Fibroblast of skin of left quadriceps (primary cell): ENCODE data around the gene KIAA0232.
"Not testable (repeated sequence)": the region's sequence is repeated elsewhere in the genome, so short reads cannot be mapped to it uniquely, and the experiment has no call there.

Experiments used
- DNase-seq, 2 experiments: peaks; one replicate each; pipeline ENCODE4 v3.0.0-alpha.2; 2013; ENCODE audit warnings: low read depth in 2 of 2

Gene KIAA0232

DNA sequence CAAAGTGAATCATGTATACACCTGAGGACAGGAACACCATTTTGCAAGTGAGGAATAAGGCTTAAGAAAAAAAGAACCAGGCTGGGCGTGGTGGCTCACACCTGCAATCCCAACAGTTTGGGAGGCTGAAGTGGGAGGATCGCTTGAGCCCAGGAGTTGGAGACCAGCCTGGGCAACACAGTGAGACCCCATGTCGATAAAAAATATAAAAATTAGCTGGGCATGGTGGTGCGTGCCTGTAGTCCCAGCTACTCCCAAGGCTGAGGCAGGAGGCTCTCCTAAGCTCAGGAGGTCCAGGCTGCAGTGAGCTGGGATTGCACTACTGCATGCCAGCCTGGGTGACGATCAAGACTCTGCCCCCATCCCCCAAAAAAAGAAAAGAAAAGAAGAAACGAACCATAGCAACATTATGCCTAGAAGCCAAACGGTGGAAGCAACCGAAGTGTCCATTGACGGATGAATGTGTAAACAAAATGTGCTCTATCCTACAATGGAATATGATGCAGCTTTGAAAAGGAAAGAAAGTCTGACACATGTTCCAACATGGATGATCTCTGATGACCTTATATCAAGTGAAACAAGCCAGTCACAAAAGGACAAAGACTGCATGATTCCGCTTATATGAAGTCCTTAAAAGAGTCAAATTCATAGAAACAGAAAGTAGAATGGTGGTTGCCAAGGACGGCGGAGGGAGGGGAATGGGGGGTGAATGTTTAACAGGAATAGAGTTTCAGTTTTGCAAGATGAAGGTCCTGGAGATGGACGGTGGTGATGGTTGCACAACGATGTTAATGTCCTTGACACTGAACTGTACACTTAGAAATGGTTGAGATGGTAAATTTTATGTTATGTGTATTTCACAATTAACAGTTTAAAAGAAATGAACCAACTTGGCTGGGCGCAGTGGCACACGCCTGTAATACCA is 8.6 kb upstream of the KIAA0232 start:
- no peak for DNase-seq

DNA sequence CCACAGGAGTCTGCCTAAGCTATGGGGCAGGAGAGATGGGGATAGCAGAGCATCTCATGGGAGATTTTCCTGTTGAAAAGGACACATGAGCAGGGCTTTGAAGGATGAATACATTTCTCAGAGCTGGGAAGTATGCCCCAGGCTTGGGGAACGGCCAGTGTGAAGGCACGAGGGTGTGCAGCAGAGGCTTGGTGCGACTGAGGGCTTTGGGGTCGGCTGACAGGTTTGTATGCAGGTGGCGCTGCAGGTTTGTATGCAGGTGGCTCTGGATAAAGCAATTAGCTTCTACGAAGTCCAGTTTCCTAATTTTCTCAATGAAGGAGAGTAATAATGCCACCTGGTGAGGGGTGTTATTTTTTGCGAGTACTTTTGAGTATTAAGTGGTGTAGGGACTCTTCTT is 6.8 kb upstream of the KIAA0232 start:
- no peak for DNase-seq

DNA sequence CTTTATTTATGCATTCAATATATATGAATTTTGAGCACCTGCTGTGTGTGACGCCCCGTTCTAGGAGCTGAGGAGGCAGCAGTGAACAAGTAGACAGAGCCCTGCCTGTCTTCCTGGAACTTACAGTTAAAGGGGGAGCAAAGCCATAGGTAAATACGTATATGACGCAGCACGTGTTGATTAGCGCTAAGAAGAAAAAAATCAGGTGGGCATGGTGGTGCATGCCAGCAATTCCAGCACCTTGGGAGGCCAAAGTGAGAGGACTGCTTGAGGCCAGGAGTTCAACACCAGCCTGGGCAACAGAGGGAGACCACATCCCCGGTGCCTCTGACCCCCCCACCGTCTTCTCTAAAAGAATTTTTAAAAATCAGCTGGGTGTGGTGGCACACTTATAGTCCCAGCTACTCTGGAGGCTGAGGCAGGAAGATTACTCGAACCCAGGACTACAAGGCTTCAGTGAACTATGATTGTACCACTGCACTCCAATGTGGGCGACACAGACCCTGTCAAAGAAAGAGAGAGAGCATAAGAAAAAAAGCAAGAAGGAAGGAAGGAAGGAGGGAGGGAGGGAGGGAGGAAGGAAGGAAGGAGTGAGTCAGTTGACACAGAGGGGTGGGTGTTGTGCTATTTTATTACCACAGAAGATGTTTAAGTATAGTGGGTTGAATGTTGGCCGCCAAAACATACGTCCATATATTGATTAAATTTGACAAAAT is 5.4 kb upstream of the KIAA0232 start:
- no peak for DNase-seq

DNA sequence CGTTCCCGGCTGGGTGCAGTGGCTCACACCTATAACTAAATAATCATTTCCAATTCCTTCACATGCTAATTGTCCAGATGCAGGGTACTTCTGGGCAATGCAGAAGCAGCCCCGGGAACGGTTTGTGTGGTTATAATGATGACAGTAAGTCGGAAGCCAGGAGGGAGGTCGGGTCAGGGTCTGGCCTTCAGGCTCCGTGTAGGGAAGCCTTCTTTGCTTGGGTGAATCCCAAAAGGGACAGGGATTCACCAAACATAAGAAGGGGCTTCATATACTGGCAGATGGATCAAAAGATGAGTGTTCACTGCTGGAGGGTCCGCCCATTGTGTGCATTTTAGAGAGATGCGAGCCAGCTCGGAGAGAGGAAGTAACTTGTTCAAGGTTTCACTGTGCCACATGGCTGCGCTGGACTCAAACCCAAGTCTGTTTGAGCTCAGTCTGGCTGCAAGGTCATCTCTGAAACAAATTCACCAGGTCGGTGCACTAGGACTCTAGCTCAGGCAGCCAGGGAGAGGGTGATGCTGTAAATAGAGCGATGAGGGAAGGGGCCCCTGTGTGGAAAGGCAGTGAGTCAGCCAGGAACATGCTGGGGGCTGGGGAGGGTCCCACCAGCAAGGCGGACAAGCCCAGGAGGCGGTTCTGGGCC is 4.8 kb upstream of the KIAA0232 start:
- no peak for DNase-seq

DNA sequence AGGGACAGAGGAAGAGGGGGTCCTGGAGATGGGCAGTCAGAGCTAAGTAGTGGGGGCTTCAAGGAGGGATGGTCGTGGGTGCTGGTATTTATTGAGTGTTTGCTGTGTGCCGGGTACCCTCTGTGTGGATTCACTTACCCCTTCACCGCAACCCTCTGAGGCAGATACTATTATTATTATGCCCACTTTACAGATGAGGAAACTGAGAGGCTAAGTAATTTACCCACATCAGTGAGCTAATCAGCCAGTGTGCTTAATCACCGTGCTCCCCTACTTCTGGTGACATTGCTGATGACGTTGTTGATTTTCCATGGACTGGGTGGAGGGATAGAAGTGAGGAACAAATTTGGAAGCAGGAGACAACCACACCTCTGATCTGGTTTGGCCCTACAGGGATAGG is 4.1 kb upstream of the KIAA0232 start:
- no peak for DNase-seq

DNA sequence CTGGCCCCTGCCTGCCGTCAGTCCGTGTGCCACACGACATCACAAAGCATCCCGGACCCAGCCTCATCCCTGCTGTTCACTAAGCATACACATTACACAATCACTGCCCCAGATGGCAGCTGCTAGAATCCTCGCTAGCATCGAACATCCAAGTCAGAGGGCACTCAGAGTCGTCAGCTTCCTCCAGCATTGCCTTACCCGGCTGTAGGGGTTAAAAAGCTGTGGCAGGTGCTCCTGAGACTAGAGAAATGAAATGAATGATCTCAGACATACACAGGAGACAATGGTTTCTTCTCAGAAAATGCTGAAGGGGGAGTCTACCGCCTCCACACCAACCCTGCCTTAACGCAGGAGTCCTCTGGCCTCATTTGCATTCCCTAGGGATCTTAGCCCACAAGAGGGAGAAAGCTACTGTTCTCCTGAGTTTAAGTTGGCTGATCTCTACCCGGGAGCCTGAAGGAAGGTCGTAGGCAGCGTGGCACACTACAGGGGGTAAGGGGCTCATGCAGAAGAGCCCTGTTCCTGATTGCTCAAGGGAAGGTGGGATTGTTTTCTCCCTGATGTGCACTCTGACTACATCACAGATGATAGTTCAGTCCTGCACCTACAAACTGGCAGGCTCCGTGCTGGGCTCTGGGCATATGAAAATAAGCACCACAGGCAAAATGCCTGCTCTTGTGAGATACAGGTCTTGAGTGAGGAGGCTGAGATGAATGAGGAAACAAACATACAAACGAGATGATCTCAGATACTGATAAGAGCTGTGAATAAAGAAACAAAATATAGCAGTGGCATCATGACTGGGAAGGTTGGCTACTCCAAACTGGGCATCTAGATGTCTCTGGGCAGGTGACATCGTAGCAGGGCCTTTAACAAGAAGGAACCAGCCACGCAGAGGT is 2.6 kb upstream of the KIAA0232 start:
- DNase-seq: no peak

DNA sequence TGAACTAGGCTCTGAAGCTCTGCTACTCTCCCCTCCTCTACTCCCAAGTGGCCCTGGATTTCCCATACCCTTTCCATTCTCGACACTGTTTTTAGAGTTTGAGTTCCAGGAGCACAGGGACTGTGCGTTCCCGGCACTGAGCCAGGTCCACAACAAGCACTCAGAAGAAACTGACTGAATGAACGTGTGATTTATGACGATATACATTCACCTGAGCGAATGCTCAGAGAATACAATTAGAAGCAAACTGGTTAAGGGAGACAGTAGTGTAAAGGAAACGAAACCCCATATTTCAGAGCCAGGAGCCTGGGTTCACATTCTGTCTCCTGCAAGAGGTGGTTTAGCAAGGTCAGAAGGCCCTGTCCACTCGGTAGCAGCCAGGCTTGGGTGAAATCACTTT is 1.4 kb upstream of the KIAA0232 start:
- no peak for DNase-seq

DNA sequence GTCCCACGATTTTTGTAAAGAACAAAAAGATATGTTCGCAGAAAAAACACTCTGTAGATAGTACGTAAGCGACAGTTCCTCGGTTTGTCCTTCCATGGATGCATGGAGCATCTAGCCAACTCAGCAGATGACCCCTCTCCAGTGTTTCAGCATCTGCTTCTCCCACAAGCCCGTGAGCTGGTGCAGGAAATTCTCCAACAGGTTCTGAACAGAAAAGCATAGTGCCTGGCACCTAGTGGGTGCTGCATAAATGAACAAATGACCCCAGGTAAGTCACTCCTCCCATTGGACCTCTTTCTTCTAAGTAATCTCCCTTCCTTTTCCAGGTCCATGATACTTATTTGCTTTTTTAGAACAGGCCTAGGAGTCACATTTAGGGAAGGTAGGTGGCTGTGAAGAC is 966 bp upstream of the KIAA0232 start:
- DNase-seq: no peak

DNA sequence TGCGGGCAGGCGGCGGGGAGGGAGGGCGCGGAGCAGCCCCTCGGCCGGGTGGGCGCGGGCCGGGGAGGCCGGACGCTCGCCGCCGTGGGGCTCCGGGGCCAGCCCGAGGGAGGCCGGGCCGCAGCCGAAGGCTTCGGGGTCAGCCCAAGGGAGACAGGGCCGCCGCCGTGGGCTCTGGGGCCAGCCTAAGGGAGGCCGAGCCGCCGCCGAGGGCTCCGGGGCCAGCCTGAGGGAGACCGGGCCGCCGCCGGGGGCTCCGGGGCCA is 251 bp downstream of the KIAA0232 start:
- no peak for DNase-seq

DNA sequence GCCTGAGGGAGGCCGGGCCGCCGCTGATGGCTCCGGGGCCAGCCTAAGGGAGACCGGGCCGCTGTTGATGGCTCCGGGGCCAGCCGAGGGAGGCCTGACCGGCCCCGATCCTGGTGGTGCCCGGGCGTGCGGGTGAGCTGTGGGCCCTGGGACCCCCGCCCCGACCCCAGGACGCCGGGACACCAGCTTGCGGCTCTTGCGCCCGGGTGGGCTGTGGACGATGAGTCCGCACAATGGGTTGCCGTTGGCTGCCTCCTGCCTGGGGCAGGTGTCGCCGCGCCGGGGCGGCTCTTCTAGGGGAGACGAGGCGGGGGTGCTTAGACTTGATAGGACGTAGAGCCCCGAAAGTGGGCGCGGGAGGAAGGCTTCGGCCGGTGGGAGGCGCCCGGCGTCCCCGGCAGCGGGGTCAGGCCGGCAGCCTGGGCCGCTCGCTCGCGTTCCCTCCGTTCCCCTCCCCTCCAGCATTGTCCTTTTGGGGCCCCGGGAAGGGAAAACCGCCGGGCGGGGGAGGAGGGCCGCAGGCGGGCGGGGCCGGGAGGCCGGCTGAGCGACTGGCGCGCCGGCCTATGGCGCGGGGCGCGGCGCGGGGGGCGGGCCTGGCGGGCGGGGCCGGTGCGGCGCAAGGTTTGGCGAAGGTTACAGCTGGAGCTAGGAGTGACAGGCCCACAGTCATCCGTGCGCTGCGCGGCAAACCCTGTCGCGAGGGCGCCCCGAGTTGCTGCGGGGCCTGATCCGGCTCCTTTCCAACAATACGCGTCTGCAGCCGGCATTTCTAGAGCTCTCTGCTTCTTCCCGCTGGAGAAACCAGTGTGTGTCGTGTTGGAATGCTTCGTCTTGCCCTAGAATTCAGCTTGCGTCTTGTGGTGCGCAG is 819 bp downstream of the KIAA0232 start:
- peak; percentile 82 for DNase-seq

DNA sequence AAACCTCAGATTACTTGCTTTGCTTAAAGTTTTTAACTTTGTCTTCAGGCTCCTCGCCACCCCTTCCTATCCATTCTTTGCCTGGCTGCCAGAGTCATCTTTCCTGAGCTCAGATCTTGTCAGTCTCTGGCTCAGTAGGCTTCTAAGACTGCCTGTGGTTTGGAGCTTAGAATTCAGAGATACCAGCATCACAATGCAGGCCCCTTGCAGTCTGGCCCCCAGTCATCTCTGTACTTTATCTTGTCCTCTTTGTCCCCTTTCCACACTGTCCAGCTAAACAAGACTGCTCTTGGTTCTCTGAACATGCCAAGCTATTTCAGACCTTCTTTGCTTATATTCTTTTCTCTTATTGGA is 3.0 kb downstream of the KIAA0232 start:
- no peak for DNase-seq

DNA sequence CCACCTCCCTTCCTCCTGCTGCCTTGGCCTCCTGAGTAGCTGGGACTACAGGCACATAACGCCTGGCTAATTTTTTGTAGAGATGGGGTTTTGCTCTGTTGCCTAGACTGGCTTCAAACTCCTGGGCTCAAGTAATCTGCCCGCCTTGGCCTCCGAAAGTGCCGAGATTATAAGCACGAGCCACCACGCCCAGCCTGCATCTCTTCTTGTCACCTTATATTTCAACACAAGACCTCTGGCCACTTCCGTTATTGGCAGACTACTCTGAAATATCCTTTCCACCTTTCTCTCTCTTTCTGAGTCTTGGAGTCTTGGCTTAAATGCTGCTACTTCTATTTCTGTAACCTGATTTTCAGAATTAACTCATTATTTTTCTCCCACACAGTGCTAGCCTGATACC is 5.6 kb downstream of the KIAA0232 start:
- DNase-seq: no peak

DNA sequence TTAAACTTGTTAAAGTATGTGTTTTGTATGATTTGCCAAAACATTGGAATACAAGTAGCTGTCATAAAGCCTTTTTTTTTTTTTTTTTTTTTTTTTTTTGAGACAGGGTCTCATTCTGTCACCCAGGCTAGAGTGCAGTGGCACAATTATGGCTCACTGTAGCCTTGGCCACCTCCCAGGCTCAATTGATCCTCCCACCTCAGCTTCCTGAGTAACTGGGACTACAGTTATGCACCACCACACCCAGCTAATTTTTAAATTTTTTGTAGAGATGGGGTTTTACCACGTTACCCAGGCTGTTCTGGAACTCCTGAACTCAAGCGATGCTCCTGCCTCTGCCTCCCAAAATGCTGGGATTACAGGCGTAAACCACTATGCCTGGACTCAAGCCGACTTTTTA is 8.7 kb downstream of the KIAA0232 start:
- not testable (repeated sequence) for DNase-seq

DNA sequence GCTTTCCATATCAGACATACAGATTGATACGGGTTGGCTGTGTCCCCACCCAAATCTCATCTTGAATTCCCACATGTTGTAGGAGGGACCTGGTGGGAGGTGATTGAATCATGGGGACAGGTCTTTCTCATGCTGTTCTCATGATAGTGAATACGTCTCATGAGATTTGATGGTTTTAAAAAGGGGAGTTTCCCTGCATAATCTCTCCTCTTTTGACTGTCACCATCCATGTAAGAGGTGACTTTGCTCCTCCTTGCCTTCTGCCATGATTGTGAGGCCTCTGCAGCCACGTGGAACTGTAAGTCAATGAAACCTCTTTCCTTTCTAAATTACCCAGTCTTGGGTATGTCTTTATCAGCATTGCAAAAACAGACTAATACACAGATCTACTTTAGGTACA is 9.3 kb downstream of the KIAA0232 start:
- not testable (repeated sequence) for DNase-seq

DNA sequence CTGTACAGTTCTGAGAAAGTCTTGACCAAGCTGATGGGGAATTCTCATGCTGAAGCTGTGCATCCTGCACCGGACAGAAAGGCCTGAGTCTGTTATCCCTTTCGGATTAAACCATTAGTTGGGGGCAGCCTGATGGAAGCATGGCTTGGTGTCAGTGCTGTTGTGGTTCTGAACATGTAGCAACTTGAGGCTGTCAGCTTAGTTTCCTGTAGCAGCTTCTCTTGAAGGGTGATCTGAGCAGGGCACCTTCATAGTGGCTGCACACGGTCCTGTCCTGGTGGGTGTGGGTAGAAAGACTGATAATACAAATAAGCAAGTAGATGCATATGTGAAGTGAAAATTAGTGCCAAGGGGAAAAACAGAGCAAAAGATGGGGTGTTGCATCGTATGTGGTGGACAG is 11.7 kb downstream of the KIAA0232 start:
- no peak for DNase-seq

DNA sequence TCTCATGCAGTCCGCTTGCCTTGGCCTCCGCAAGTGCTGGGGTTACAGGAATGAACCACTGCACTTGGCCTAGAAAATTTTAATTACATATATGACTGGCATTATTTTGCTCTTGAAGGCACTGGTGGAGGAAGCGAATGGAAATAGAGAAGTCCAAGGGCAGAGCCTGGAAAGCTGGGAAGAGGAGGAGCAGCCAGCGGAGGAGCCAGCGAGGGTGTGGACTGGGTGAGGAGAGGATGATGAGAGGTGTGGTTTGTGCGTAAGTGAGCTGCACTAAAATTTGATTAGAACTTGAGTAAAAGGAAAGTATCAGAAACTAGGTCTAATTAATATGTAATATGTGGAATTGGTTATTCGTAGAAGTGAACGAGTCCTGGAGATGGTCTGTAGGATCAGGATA is 13.3 kb downstream of the KIAA0232 start:
- DNase-seq: no peak

DNA sequence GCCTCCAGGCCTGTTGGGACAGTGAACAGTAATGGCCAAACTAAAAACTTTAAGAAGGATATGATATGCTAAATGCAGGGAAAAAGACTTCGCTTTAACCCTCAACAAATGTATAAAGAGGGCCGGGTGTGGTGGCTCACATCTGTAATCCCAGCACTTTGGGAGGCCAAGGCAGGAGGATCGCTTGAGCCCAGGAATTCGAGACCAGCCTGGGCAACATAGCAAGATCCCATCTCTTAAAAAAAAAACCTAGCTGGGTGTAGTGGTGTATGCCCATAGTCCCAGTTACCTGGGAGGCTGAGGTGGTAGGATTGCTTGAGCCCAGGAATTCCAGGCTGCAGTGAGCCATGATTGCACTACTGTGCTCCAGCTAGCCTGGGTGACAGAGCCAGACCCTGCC is 14.8 kb downstream of the KIAA0232 start:
- DNase-seq: not testable (repeated sequence)

DNA sequence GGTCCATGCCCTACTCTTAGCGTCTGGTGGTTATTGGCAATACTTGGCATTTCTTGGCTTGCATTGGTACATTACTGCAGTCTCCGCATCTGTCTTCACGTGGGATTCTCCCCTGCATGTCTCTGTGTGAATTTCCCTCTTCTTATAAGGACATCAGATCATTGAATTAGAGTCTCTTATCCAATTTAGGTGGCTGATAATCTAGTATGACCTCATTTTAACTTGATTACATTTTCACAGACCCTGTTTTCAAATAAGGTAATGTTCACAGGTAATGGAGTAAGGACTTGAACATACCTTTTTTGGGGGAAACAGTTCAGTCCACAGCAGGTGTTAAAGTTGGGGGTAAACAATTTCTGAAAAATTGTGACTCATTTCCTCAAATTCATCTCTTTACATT is 16.6 kb downstream of the KIAA0232 start:
- DNase-seq: no peak

DNA sequence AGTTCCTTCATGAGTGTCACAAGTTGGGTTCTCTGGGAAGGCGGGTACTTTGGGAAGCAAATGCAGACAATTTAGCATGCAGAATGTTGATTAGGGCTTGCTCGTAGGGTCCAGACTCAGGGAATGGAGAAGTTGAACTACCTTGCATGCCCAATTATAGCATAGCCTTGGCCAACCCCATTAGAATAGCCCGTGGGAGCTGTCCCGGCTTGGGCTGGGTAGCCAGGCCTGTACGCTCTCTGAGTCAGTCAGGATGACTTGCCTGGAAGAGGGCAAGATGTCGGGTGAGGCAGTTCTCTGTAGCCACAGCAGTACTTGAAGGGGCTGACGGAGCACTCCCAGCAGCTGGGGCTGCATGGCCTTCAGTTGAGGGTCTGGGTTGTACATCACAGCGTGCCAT is 19.5 kb downstream of the KIAA0232 start:
- DNase-seq: no peak

DNA sequence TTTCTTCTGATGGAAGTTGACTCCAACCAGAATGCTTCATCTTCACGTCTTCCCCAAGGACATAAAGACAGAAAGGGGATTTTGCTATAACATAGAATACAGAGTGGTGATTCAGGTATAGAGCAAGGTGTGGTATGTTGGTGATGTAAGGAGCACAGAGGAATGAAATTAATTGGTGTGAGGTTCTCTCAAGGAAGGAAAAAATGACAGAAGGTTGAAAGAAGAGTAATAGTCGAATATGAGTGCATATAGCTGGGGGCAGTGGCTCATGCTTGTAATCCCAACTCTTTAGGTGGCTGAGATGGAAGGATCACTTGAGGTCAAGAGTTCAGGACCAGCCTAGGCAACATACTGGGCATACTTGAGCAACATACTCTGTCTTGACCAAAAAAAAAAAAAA is 20.1 kb downstream of the KIAA0232 start:
- no peak for DNase-seq

DNA sequence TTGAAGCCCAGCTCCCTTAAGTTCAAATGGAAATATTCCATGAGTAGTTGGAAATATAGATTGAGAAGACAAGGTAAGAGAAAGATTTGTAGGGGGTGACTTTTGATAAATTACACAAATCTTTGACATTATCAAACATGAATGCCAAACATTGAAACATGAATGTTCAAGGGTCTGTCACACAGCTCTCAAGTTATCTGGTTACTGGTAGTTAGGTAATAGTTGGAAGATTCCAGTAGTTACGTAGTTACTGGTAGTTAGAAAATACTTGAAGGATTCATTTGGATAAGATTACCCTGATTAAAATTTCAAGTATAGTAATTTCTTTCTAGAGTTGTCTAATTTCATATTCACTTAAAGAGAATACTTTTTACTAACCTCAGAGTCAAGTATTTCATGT is 20.7 kb downstream of the KIAA0232 start:
- DNase-seq: no peak
